Measurements from ENCODE around the gene ADAMTS2.

ADAMTS2 gene

DNA sequence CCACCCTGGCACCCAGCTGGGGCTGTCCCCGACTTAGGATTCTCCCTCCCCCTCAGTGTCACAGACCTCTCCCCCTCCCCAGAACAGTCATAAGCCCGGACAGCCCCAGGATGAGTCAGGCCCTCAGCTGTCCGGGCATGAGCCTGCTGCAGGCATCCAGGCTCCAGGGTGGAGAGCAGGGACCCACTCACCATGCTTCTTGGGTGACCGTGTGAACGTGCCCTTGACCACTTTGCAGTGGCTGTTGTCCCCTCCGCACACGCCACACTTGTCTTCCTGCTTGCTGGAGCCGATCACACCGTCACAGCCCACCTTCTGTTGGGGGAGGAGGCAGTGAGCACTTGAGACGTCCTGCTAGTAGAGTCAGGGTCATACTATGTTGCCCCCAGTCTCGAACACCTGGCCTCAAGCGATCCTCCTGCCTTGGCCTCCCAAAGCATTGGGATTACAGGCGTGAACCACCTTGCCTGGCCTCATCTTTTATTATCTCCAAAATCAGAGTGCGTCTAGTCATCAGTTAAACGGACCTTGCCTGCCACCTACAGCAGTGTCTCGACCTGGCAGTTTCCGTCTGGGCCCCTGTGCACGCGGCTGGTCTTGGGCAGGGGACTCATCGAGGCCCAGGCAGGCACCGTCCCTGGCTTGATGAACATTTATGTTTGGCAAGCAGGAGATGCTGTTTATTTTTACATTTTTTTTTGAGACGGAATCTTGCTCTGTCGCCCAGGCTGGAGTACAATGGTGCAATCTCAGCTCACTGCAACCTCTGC lies 212.5 kb downstream of the ADAMTS2 start:
- no peak for DNase-seq

DNA sequence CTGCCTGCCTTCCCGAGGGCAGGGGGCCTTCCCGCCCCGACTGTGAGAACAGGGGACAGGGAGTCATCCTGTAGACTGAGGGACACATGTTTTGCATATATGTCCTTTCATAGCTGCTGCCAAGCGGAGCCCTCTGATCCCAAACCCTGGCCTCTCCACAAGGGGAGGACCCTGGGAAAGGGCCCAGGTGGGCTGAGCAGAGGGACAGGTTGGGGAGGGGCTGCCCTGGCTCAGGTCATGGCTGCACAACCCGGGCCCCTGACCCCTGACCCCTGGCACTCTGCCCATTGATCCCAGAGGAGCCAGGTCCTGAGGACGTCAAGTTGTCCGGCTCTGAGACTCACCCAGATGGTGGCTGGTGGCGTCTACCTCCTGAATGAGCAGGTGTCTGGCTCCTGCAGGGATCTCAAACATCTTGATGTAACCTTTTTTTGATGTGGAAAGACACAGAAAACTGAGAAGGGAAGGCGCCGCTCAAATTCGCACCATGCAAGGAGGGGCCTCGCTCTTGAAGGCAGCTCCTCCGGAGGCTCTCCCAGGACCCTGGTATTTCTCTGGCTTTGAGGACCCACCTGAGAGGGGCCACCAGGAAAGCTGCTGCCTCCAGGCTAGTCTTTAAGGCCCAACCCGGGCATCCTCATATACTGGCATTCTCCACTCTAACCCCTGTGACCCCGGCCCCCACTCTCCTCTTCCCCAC lies 213.2 kb downstream of the ADAMTS2 start:
- no peak for DNase-seq

DNA sequence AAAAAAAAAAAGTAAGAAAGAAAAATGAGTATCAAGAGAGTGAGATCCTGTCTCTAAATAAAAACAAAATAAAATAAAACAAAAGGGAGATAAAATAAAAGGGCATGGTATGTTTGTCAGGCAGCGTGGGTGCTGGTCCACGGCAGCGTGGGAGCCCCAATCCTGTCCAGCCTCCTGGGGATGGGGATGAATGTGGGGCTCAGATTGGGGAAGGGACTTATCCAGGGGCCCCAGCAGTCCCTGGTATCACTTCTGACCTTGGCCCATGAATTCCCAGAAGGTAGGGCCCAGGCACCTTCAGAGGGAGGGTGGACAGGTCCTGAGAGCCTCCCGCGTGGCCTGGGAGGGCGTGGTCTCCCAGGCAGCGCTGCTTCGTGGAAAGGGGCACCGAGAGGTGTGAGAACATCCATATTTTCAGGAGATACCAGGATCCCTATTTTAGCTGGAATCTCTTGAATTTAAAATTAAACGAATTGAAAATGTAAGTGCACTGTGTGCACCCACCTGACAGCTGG lies 213.9 kb downstream of the ADAMTS2 start:
- DNase-seq: no peak

DNA sequence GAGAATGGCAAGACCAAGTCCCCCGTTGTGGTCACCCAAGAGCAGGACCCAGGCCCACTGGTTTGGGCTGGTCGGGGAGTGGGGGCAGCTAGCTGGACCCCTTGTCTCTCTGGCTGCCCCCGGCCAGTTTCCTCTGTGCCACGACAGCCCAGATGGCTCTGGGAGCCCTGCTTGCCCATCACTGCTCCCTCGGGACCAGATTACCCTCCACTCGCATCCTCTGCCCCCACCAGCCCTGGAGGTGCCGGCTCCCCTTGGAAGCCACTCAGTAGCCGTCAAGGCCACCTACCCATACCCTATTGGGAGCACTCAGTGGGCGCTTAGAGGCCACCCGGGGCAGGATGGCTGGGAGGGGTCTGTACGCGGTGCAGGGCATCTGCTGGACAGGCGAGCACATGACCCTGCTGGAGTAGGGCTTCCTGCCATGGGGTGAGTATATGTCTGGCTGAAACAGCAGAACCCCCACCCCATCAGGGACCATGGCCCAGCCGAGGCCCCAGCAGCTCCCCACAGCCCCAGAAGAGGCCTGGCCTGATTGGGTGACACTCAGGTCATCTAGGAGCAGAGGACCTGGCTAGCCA lies 215.1 kb downstream of the ADAMTS2 start:
- no peak for DNase-seq

DNA sequence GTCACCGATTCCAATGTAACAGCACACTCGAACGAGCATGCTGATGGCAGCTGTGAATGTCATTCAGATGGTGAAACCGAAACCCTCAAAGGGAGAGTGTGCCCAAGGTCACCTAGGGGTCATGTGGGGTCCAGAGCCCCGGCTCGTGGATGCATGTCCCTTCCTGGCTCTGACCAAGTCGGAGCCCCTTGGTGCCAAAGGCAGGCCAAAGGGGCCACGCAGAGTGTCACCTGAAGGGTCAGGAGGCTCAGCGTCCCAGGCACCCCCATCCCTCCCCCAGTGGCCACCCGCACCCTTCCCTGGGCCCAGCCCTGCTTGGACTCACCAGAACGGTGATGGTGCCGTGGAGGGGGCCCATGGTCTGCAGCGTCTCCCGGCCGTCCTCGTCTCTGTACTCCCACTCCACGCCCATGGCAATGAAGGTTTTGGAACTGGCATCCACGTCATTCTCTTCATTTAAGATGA lies 215.6 kb downstream of the ADAMTS2 start:
- no peak for DNase-seq

DNA sequence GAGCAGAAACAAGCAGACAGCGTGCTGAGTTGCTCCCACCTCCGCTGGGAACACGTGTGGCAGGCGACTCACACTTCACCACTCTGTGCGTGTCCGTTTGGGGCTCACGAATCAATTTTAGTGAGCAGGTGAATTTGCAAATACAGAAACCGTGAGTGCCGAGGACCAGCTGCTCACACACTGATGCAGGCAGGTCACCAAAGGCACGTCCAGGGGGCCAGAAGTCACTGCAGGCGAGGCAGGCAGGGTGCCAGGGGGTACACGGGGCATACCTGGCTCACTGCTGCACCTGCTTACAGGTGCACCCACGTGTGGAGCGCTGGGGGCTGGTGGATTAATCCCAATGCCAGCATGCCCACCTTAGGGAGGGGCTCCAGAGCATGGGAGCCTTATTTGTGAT lies 216.3 kb downstream of the ADAMTS2 start:
- DNase-seq: no peak

DNA sequence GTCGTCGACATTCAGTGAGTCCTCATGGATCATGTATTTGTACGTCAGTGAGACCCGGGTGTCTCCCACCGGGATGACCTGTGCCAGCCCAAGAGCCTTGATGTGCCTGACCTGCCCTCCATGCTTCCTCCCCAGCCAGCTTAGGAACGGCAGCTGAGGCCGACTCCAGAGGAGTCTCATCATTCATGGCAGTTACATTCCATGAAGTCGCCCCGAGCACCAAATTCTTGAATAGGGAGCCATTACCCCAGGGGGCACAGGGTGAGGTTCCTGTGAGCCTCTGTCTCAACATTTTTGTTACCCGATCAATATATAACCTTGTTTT lies 217.3 kb downstream of the ADAMTS2 start:
- DNase-seq: no peak

DNA sequence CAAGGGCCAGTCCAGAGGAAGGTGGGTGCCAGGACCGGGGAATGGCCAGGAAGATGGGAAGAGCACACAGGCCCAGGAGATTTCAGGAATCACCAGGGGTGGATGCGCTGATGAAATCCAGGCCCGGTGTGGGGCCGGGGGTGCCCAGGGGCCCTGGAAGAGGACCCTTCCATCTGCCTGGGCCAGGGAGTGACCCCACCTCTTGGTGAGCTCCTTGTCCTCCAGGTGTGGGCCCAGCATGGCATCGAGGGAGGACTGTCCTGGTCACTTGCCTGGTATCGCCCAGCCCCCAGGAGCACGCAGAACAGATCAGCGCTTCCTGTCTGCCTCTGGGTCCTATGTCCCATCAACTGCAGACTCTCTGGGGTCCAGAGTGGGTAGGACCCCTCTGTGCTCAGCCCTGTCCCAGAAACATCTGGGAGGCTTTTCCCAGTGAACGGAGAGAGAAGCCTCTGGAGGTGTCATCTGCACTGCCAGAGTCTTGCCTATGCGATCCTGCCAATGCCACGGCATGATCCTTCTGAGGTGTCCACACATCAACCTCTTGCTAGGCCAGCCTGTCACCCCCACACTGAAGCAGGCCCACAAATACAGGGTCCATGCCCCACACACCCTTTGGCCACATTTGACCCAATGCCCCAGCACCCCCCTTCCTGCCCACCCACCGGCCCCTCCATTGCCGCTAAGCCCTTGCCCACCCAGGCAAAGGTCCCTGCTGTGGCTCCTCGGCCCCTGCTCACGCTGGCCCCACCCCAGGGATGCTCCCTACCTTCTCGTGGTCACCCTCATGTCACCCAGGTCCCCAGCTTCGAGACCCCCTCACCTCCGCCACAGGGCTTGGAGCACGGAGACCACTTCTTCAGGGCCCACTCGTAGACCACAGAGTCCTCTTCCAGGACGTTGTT lies 217.9 kb downstream of the ADAMTS2 start:
- no peak for DNase-seq

DNA sequence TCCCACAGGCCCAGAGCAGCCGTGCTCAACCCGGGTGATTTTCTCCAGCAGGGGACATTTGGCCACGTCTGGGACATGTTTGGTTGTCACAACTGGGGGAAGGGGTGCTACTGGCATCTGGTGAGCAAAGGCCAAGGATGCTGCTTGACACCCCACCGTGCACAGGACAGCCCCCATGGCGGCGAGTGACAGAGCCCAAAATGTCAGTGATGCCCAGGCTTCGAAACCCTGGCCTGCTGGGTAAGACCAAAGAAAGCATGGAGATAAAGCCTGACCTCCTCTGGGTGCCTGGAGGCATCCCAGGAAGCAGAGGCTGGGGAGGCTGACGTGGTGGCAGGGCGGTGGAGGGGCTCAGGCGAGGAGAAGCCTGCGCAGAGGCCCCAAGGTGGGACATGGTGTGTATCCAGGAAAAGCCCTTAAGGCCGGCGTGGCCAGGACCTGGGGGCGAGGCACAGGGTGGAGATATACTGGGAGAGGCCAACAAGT lies 218.7 kb downstream of the ADAMTS2 start:
- DNase-seq: no peak

DNA sequence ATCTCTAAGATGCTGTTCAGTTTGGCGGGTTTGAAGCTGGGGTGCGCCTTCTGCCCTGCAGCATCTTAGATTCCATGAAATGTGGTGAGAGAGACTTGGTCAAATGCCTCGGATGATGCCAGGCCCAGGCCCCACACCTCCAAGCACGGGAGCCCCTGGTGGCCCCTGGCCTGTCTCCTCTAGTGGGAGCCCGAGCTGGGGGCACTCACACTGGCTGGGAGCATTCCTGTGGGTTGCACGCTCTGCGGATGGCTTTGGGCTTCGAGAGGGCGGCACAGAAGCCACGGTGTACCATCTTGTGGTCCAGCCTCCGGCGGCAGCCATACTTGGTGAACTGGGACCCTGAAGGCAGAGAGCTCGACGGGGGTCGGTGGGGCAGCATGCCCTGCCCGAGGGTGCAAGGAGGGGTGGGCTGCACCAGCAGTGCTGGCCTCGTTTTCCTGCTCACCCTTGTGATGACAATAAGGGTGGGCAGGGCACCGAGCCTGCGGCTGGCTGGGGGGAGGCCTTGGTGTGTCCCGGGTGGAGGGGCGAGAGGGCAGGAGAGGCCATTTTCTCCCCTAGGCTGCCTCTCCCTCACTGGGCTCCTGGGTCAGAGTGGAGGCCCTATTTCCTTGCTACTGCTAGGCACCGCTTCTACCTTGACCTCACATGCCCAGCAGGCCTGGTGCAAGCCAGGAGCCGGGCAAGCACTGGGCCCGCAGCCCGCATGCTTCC lies 219.3 kb downstream of the ADAMTS2 start:
- no peak for DNase-seq

DNA sequence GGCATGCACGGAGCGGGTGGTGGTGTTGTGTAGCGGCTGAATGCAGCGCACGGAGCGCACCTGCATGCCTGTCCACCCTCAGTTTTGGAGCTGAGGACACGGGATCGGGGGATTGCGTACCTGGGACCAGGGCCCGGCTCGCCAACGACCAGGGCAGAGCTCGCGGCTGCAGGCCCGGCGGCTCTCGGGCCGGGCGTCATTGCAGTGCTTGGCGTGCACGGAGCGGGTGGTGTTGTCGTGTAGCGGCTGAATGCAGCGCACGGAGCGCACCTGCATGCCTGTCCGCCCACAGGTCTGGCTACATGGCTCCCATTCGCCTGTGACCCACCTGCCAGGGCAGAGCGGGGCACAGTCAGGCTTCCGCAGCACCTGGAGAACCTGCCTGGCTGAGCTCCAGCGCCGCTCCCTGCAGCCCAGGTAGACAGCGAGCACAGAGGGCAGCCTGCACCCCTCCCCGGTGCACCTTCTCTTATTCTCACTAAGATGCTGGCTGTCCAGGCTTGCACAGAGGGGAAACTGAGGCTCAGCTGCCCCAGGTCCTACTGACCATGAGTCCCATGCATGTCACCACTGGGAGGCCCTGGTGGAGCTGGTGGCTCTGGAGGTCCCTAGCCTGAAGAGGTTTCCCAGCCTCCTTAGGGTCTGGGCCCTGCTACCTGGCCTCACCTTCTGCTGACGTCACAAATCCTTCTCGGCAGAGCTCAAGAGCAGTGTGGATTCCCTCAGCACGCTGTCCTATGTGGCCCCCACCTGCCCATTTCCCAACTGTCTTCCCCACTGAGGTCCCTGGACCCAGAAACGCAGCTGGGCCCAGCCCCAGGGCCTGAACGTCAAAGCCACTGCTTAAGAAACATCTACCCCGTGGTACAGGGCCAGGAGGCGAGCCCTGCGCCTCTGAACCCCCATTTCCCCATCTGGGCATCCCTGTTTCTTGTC lies 220.1 kb downstream of the ADAMTS2 start:
- DNase-seq: no peak

DNA sequence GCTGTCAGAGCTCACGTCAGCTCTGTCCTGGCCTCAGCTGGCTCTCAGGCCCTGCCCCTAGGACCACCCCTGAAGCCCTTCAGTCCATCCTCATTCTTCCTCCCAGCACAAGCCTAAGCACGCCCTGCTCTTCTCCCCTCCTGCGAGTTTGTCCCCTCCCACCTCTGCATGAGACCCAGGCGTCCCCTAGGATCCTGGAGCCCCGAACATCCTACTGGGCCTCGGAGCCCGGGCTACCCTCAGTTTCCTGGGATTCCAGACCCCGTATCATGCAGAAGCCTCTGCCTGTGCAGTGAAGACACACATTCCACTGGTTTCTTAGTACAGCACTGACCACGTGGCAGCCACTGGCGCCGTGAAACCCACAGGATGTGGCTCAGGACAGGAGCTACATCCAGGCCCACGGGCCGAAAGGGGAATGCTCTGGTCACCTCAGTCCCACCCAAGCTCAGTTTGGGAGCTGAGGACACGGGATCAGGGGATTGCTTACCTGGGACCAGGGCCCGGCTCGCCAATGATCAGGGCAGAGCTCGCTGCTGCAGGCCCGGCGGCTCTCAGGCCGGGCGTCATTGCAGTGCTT lies 220.9 kb downstream of the ADAMTS2 start:
- DNase-seq: no peak

DNA sequence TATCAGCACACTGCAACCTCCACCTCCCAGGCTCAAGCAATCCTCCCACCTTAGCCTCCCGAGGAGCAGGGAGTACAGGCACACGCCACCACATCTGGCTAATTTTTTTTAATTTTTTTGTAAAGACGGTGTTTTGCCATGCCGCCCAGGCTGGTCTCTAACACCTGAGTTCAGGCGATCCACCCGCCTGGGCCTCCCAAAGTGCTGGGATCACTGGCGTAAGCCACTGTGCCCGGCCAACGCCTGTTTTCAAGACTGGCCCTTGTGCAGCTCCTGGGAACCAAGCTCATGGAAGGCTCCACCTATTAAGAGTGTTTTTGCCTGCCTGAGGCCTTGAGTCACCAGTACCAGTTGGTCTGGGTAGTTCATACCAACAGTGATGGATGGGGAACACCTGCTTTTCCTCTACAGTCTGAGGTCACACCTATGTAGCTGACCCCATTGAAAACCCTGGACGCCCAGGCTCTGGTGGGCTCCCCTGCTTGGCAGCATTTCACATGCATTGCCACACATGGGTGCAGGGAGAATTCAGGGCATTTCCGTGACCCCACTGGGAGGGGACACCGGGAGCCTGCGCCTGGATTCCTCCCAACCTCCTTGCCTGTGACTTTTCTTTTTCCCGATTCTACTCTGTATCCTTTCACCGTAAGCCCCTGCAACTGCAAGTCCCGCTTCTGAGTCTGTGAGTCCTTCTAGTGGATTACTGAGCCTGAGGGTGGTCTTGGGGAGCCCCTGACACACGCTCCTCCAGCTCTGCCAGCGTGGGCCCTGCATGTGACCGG lies 221.6 kb downstream of the ADAMTS2 start:
- DNase-seq: no peak

DNA sequence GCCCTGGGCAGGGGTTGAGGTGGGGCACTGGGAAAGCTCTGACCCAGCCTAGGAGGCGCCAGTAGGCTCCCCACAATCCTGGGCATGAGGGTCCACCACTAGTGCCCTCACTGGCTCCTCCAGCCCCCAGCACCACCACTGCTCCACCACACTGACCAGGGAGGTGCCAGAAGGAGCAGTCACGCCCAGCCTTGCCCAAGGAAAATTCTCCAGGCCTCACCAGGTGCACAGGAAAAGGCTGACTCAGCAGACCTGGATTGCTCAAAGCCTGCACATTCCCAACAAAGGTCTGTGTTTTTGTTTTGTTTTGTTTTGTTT lies 222.2 kb downstream of the ADAMTS2 start:
- DNase-seq: no peak

DNA sequence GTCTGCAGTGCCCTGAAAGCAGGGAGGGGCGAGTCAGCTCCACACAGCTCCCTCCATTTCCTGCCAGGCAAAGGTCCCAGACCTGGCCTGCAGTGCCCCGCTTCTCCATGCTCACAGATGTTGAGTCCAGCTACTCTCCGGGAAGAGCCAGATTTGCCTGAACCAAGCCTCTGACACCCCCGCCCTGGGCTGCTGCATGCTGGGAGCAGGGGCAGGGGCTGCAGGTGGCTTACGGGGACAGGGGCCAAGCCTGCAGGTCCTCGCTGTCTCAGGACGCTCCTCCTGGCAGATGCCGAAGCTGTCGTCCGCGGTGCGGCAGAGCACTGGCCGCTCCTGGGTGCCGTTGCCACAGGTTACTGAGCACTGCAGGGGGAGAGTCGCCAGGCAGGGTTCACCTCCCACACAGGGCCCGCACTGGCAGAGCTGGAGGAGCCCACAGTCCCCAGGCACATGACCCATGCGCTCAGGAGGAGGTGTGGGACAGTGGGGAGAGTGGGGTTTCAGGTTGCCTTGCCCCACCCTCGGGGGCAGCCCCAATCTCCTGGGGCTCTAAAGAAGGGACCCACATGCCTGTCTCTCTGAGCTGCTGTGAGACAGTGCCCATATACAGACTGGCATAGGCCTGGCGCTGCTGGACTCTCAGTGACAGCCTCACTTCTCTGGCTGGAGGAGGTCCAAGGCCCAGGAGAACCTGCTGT lies 222.7 kb downstream of the ADAMTS2 start:
- DNase-seq: no peak

DNA sequence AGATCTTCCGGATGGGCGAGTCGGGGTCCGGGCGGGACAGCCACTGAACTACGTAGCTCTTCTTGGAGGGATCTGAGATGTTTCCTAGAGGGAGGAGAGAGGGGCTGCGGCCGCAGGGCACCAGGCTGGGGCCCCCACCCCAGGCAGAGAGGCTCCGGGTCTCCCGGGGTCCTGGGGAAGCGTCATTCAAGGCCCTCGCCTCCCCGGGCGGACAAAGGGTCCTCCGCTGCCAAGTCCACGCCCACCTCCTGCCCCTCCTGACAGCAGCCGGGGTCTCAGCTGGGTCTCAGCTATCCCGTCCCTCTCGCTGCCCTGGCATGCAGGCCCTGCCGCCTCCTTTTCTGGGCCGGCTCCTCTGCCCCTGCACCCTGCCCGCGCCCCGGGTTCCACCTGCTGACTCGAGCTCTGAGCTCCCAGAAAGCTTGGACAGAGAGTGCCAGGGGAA lies 223.6 kb downstream of the ADAMTS2 start:
- DNase-seq: no peak

DNA sequence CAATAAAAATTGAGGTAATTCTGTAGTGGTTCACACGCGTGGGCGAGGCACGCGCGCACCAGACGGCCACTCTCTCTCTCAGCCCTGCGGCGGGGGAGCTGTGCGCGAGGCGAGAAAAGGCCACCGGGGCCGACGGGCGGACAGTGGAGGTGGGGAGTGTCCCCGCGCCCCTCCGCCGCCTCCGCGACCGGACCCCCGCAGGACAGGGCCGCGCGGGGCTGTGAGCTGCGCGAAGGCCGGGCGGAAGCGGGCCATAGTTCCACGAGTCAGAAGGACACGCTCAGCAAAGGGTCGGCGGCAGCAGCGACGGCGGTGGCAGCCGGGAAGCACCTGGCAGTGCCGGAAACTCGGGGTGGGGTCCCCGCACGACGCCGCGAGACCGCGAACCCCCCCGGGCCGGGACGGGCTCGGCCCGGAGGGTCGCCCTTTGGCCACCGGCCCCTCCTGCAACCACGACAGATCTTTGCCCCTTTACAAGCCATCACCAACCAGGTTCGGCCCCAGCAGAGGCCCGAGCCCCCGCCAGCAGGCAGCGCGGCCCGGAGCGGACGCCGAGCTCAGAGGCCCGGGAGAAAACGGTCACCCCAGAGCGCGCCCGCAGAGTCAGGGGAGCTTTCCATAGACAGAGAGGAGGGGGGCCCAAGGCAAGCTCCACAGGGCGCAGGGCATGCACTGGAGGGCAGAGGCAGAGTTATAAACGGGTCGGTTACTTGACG lies 224.2 kb downstream of the ADAMTS2 start:
- no peak for DNase-seq

DNA sequence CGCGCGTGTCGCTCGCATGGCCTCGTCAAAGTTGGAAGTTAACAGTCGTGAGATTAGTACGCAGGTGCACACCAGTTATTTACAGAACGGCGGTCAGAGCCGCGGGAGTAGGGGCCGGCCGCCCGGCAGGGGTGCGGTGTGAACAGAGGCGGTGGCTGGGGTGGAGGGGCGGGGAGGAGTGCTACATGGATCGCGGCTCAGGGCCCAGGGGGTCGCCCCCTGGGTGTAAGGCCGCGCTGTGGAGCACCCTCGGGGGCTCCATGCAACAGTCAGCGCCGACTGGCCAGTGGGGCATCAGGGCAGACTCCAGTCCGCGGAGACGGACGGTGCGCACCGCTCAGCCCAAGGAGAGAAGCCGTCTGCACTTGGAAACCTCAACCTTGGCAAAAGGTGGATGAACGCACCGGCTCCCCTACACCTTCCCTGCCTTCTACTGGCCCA lies 224.8 kb downstream of the ADAMTS2 start:
- DNase-seq: no peak
